HUES6 (cell line): ENCODE measurements around the gene RASD1.

Experiments used
- H3K27ac ChIP-seq: 2 replicates; pipeline ENCODE4 v1.7.0; 2013; ENCODE audit warnings: low read depth, mild to moderate bottlenecking, low read length, inconsistent platforms
- H3K27me3 ChIP-seq: 2 replicates; pipeline ENCODE4 v1.6.1; 2013; ENCODE audit warnings: low read length; ENCODE audit not compliant: control insufficient read depth, insufficient read depth
- H3K36me3 ChIP-seq: 2 replicates; pipeline ENCODE4 v1.6.1; 2013; ENCODE audit warnings: low read length; ENCODE audit not compliant: control insufficient read depth, insufficient read depth
- H3K4me1 ChIP-seq: 2 replicates; pipeline ENCODE4 v1.6.1; 2013; ENCODE audit warnings: low read length; ENCODE audit not compliant: control insufficient read depth, insufficient read depth
- H3K4me3 ChIP-seq: 2 replicates; pipeline ENCODE4 v1.5.1; 2013; ENCODE audit warnings: low read depth, low read length
- H3K9ac ChIP-seq: one replicate; pipeline ENCODE4 v1.6.1; 2013; ENCODE audit warnings: mild to moderate bottlenecking, low read length
- H3K9me3 ChIP-seq: 2 replicates; pipeline ENCODE4 v1.6.1; 2013; ENCODE audit warnings: low read depth, low read length; ENCODE audit not compliant: control insufficient read depth, insufficient read depth

RASD1 gene

DNA sequence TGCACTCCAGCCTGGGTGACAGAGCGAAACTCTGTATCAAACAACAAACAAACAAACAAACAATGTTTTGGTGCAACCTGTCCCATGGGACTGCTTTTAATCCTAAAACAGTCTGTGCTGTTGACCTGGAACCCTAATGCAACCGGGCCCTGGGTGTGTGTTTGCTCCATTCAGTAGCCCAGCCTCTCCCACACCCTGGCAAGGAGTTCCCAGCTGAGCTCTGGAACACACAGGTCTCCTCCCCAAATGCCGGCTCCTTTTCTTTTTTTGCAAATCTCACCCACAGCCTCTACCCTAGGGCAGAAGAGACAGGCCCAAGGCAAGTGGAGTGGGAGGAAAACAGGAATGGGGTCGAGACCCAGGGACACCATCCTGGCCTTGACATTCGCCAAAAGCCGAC, 29.8 kb upstream of the RASD1 start:
- peaks cover 16% of the 10 kb centered on the region for H3K4me1 ChIP-seq
- no peaks in the 10 kb centered on the region for H3K27me3 ChIP-seq
- H3K36me3 ChIP-seq = no peaks in the 10 kb centered on the region
- H3K9me3 ChIP-seq = peaks cover 3% of the 10 kb centered on the region; the same call in 1 of the 2 replicates
- no peak overlapping the region for H3K9ac ChIP-seq
- no peak overlapping the region for H3K27ac ChIP-seq
- no peak overlapping the region for H3K4me3 ChIP-seq

DNA sequence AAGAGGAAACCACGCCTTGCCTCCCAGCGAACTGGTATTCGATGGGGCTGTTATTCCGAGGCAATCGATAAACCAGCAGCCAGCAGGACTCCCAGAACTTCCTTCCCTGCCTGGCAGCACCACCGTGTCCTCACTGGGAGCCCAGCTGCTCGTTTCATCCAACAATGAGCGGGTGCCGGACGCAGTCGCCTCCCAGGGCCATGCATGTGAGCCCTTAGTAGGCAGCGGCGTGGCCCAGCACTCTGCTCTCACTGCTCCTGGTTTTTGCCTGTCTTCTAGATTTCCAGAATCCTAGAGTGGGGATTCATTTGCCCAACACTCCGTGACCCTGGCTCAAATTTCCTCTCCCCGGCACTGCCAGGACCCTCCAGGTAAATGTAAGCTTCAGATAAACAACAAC, 29.1 kb upstream of the RASD1 start:
- Histone ChIP-seq H3K4me3 (no peak overlapping the region), H3K36me3 (no peaks in the 10 kb centered on the region), H3K9ac (no peak overlapping the region), H3K9me3 (peaks cover 3% of the 10 kb centered on the region; the same call in 1 of the 2 replicates), H3K27ac (no peak overlapping the region), H3K27me3 (no peaks in the 10 kb centered on the region), H3K4me1 (peaks cover 16% of the 10 kb centered on the region)

DNA sequence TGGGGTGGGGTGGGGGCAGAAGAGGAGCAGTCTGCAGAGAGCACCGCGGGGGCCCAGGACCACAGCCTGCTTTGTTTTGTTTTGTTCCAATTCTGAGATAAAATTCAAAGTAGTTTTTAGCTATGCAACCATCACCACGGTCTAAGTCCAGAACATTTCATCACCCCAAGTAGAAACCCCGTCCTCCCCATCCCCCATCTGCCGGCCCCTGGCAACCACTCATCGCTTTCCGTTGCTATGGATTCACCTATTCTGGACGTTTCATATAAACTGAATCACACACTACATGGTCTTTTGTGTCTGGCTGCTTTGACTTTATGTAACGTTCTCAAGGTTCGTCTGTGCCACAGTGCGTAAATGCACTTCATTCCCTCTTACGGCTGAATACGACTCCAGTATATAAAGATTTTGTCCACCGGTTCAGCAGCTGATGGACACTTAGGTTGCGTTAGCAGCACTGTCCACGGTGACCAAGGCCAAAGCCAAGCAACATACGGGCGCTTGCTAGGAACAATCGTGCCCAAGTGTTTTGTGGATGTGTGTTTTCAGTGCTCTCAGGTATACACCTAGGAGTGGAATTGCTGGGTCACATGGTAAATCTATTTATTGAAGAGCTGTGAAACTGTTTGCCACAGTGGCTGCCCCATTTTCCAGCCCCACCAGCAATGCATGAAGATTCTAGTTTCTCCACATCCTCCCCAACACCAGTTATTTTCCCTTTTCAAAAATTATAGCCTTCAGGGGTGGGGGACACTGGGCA, 27.7 kb upstream of the RASD1 start:
- H3K4me3 ChIP-seq = no peak overlapping the region
- H3K27me3 ChIP-seq = no peaks in the 10 kb centered on the region
- no peak overlapping the region for H3K9ac ChIP-seq
- peaks cover 3% of the 10 kb centered on the region; the same call in 1 of the 2 replicates for H3K9me3 ChIP-seq
- H3K27ac ChIP-seq = no peak overlapping the region
- peaks cover 16% of the 10 kb centered on the region for H3K4me1 ChIP-seq
- H3K36me3 ChIP-seq = no peaks in the 10 kb centered on the region

DNA sequence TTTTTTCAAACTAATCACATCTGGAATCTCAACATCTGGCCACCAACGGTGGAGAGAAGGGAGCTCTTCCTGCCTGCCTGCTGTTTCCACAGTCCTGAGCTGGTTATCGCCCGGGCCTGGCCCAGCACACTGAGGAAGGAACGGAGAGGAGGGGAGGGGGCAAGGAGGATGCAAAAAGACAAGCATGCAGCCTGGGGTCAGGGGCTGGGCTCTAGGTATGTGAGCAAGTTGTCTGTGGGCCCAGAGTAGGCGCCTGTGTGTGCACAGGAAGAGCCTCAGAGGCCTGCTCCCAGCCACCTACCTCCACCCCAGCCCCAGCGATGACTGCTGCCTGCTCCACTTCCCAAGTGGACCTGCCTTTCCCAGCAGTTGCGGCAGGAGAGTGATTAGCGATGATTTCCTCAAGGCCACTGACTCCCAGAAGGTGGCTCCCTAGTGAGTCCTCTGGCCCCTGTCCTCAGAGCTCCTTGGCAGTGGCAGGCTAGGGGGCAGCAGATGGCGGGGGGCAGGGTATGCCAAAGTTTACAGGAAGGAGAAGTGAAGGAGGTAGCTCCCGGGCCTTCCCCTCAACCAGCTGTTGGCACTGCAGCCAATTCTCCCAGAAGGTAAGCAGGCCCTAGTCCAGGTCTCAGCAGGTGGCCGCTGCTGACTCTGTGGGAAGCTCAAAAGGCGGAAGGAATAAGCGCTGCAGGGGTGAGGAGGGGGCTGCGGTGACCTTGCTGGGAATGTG, 27.0 kb upstream of the RASD1 start:
- no peak overlapping the region for H3K9ac ChIP-seq
- peak overlapping the region; percentile 19; the same call in 1 of the 2 replicates for H3K27ac ChIP-seq
- H3K4me3 ChIP-seq = no peak overlapping the region
- H3K27me3 ChIP-seq = no peaks in the 10 kb centered on the region
- peaks cover 3% of the 10 kb centered on the region; the same call in 1 of the 2 replicates for H3K9me3 ChIP-seq
- peaks cover 16% of the 10 kb centered on the region for H3K4me1 ChIP-seq
- H3K36me3 ChIP-seq = no peaks in the 10 kb centered on the region

DNA sequence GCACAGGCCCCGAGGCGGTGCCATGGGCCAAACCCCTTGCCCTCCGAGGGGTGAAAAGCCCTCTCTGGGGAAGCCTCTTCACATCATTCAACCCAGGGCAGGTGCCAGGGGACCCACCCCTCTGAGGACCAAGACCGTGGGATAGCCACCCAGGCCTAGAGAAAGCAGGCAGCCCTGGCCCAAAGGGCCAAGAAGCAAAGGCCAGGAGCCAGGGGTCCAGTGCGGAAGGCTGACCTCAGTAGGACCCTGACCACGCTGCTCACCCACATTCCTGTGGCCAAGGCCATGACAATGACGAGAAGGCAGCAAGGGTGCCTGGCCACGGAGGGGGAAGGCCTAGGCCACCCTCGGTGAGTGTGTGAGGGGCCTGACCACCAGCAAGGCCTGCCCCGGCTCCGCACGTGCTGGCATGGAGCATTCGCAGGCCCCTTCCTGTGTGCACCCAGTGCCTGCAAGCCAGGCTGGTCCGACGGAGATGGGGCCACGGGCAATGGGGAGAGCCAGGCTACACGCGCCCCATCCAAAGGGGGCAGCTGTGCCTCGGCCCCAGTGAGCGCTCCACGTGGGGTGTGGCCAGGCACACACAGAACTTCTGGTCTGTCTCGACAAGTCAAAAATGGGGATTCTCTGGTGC, 24.5 kb upstream of the RASD1 start:
- Histone ChIP-seq H3K9ac (no peak overlapping the region), H3K9me3 (peaks cover 3% of the 10 kb centered on the region; the same call in 1 of the 2 replicates), H3K27me3 (no peaks in the 10 kb centered on the region), H3K4me1 (peaks cover 26% of the 10 kb centered on the region), H3K36me3 (no peaks in the 10 kb centered on the region), H3K27ac (no peak overlapping the region), H3K4me3 (no peak overlapping the region)

DNA sequence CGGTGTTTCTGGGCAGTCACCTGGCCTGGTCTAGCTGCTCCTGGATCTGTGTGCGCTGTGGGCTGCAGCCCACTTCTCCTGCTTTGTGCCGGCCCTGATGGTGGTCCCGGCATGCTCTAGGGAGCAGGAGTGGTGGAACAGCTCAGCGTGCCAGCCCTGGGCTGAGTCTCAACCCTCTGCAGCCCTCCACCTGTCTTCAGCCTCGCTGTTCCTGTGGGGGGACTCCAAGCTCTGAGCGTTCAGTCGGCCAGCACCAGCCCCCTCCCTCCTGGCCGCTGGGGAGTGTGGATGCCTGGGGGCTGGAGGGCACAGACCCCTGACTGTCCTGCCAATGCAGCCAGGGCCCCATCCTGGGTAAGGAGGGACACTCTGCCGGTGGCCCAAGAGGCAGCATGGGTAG, 23.7 kb upstream of the RASD1 start:
- Histone ChIP-seq H3K27me3 (no peaks in the 10 kb centered on the region), H3K9ac (no peak overlapping the region), H3K4me1 (peaks cover 34% of the 10 kb centered on the region), H3K27ac (no peak overlapping the region), H3K36me3 (no peaks in the 10 kb centered on the region), H3K4me3 (no peak overlapping the region), H3K9me3 (peaks cover 3% of the 10 kb centered on the region; the same call in 1 of the 2 replicates)

DNA sequence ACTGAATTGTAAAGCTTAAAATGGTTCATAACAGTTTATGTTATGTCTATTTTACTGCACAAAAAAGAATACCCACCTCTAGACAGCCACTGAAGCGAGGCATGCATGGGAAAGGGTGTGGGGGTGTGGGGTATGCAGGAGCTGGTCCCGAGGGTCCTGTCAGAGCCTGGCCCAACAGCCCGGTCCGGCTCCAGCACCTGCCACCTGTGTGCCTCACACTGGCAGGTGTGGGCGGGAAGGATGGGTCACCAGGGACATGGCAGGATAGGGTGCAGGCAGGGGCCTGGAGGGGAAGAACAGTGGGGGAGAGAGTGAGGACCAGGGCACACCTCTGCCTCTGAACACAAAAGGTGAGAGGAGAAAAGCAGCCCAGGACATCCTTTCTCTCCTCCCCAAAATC, 22.8 kb upstream of the RASD1 start:
- Histone ChIP-seq H3K4me3 (no peak overlapping the region), H3K27me3 (no peaks in the 10 kb centered on the region), H3K9me3 (peaks cover under 1% of the 10 kb centered on the region; the same call in 1 of the 2 replicates), H3K9ac (no peak overlapping the region), H3K36me3 (no peaks in the 10 kb centered on the region), H3K4me1 (peaks cover 44% of the 10 kb centered on the region), H3K27ac (no peak overlapping the region)

DNA sequence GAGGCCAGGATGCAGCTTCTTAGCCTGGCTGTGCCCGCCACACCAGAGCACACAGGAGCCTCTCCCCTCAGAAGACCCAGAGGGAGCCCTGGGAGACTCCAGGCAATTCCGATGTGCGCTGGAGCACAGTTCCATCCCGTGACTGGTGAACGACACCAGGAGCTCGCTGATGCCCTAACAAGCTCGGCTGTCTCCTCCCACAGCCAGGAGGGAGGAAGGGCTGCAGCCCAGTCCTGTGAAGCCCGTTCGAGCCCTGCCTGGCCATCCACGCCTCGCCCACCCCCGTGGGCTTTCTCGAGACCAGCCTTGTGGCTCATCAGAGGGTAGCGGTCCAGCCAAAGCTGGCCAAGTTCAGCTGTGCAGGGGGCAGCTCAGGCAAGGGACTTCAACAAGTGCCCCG, 21.8 kb upstream of the RASD1 start:
- Histone ChIP-seq H3K9me3 (no peaks in the 10 kb centered on the region), H3K4me1 (peaks cover 40% of the 10 kb centered on the region), H3K27me3 (no peaks in the 10 kb centered on the region), H3K9ac (no peak overlapping the region), H3K4me3 (no peak overlapping the region), H3K36me3 (no peaks in the 10 kb centered on the region), H3K27ac (no peak overlapping the region)

DNA sequence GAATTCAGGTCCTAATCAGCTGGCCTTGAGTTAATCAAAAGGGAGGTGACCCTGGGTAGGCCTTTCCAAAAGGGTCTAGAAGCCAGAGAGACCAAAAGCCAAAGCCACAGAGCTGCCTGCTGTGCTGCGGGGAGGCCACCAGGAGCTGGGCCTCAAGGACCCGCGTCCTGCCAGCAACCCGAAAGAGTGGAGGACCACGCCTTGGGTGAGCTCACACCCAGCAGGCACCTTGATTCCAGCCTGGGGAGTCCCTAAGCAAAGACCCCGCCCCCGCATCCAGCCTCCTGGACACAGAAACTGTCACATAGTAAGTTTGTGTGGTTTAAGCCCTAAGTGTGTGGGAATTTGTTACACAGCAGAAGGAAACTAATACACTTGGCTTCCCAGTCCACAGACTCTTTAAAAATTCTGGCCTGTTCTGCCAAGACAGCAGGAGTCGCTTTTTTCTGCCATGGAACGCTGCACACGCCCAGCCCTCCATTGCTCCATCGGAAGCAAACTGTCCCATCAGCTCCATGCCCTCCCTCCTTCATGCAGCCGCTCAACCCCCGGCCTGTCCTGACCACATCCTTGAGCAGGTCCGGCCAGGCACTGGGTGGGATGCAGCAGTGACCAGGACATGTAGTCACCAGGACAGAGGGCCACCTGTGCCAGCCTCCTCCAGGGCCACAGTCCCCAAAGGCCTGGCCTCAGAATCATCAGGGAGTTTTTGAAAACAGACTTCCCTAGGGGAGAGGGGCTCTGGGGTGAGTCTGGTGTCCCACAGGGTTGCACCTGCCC, 20.9 kb upstream of the RASD1 start:
- Histone ChIP-seq H3K4me1 (peaks cover 35% of the 10 kb centered on the region), H3K36me3 (no peaks in the 10 kb centered on the region), H3K4me3 (no peak overlapping the region), H3K27me3 (no peaks in the 10 kb centered on the region), H3K9me3 (no peaks in the 10 kb centered on the region), H3K9ac (no peak overlapping the region), H3K27ac (no peak overlapping the region)

DNA sequence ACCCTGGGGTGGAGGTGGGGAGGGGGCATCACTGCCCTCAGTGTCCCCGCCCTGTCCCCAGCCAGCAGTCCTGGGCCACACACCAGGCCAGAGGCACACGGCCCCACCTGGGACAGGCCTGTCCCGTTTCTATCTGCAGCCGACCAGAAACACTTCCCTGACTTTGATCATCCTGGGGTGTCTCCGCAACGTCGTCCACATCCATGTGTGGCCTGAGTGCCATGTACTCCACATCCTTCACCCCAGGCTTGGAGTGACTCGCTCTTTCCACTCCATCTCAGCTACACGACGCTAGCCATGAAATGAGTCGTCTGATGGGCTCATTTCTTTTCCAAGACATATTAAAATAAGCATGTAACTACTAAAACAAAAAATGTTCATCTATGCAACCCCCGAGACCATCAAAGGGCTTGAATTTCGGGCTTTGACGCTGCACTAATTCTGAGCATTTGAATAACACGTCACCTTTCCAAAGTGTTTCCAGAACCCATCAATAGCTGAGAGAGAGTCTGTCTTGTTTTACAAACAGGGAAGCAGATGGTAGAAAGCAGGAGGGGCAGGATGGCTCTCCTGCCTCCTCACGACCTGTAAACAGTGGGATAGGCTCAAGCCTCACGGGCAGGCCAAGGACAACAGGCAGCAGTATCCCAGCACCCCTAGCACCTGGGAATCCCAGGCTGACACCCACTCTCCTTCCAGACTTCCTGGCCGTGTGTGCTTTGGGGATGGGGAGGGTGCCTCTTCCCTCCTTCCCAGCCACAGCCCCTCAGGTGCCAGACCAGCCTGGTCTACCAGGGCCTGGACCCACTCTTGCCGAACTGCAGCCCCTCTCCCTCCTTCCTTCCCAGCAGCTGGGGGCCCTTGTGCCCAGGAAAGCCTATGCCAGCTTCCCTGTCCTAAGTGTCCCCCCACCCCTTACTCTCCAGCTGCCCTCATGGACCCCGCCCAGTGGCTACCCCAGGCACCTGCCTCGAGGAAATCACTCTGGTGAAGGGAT, 20.0 kb upstream of the RASD1 start:
- H3K27ac ChIP-seq = no peak overlapping the region

More for the DNA sequence above, 20.0 kb upstream of the RASD1 start:
- Histone ChIP-seq H3K4me1 (peaks cover 38% of the 10 kb centered on the region), H3K36me3 (no peaks in the 10 kb centered on the region), H3K9ac (peak overlapping the region; percentile 25), H3K4me3 (no peak overlapping the region), H3K9me3 (no peaks in the 10 kb centered on the region), H3K27me3 (no peaks in the 10 kb centered on the region)
